Kidney (tissue), 14 donors: Measurements from ENCODE around the gene MLLT3. TPM values are rescaled to one million over a fixed set of nuclear protein-coding genes. Genes with fewer than 3 reads are reported as not detected.

Experiments
- DNase-seq, 5 donors: peaks; one replicate each; pipeline ENCODE4 v3.0.0-alpha.2; 2013 to 2020
- FAIRE-seq: peaks from 2 replicates; lab custom pipeline; 2012; peaks lifted over from hg19 to GRCh38; lab: Jason Lieb, UNC
- H3K27ac ChIP-seq, 2 donors: one replicate each; pipeline ENCODE4 v1.7.0; 2013; ENCODE audit warnings: low read depth in 2 of 2, low read length in 2 of 2, inconsistent platforms in 1 of 2
- H3K27me3 ChIP-seq: one replicate; pipeline ENCODE4 v1.7.1; 2013; ENCODE audit warnings: low read length, inconsistent platforms; ENCODE audit not compliant: control insufficient read depth, insufficient read depth
- H3K36me3 ChIP-seq, 3 donors: one replicate each; pipeline versions ENCODE4 v1.7.0 to v1.7.1; 2013; ENCODE audit warnings: low read length in 3 of 3, control low read depth in 1 of 3, inconsistent platforms in 1 of 3; ENCODE audit not compliant: insufficient read depth in 3 of 3, control insufficient read depth in 2 of 3
- H3K4me1 ChIP-seq, 3 donors: one replicate each; pipeline versions ENCODE4 v1.7.0 to v1.7.1; 2013; ENCODE audit warnings: low read length in 3 of 3, inconsistent platforms in 1 of 3, low read depth in 1 of 3; ENCODE audit not compliant: control insufficient read depth in 2 of 3, insufficient read depth in 2 of 3
- H3K4me3 ChIP-seq, 3 donors: one replicate each; pipeline versions ENCODE4 v1.7.0 to v1.8.1; 2013; ENCODE audit warnings: low read length in 3 of 3, control low read depth in 1 of 3, inconsistent platforms in 1 of 3
- H3K9ac ChIP-seq, 3 donors: one replicate each; pipeline versions ENCODE4 v1.7.0 to v1.7.1; 2013; ENCODE audit warnings: low read length in 3 of 3, control low read depth in 1 of 3, inconsistent platforms in 1 of 3
- H3K9me3 ChIP-seq, 3 donors: one replicate each; pipeline versions ENCODE4 v1.7.0 to v1.7.1; 2013; ENCODE audit warnings: low read length in 3 of 3, control low read depth in 1 of 3, inconsistent platforms in 1 of 3; ENCODE audit not compliant: control insufficient read depth in 2 of 3, insufficient read depth in 1 of 3
- intact Hi-C: fragments of 100-400 bp; cut with DNase I; formaldehyde crosslinking; loops from one replicate; pipeline ENCODE4 v1.11.1; 2022
- polyA plus RNA-seq: library from polyadenylated mRNA; stranded (reverse); fragments of 350-450 nt; fragmentation: Illumina TruSeq; extraction: RNeasy Lipid Tissue Mini Kit (QIAGEN cat#74804); gene quantifications from one replicate; pipeline ENCODE4 v1.2.3, GENCODE V29; 2014; ENCODE audit warnings: low read depth, low replicate concordance; ENCODE audit not compliant: insufficient read depth
- total RNA-seq: library from RNA; stranded (reverse); fragmentation: NEBNext Ultra II Directional; extraction: Animal tissue kit (Norgen Biotek cat#: 25700); gene quantifications from one replicate; pipeline ENCODE4 v1.2.1, GENCODE V29; 2021
- TF ChIP-seq, protein P1 (sequence below): IDR thresholded peaks from 3 replicates; pipeline ENCODE4 v1.5.1; 2012; ENCODE audit warnings: mild to moderate bottlenecking, moderate library complexity, borderline replicate concordance; ENCODE audit not compliant: insufficient read depth; ENCODE audit errors: extremely low read depth
- donor health status: control.
- donor health status: control.
- donor health status: control.
- donor health status: control.
- donor health status: control.
- donor health status: DM: yes; HTN: yes; CAD: no.
- donor health status: Normal renal cell carcinoma (clear cell type).

The MLLT3 gene
- total and polyA plus RNA-seq, 2 donors from 2014 or later = 15.8 to 19.7 TPM

- Histone ChIP-seq H3K27me3 (no peaks in the 10 kb centered on the region), H3K4me3 (no peak overlapping the region), H3K9me3 (no peaks in the 10 kb centered on the region), H3K36me3 (no peaks in the 10 kb centered on the region), H3K4me1 (peaks cover 6 to 15% (median 8%) of the 10 kb centered on the region in 3 donors), H3K27ac (no peak overlapping the region), H3K9ac (no peak overlapping the region)
- no peak for DNase-seq
- FAIRE-seq = no peak
- TF ChIP-seq, protein P1, sequence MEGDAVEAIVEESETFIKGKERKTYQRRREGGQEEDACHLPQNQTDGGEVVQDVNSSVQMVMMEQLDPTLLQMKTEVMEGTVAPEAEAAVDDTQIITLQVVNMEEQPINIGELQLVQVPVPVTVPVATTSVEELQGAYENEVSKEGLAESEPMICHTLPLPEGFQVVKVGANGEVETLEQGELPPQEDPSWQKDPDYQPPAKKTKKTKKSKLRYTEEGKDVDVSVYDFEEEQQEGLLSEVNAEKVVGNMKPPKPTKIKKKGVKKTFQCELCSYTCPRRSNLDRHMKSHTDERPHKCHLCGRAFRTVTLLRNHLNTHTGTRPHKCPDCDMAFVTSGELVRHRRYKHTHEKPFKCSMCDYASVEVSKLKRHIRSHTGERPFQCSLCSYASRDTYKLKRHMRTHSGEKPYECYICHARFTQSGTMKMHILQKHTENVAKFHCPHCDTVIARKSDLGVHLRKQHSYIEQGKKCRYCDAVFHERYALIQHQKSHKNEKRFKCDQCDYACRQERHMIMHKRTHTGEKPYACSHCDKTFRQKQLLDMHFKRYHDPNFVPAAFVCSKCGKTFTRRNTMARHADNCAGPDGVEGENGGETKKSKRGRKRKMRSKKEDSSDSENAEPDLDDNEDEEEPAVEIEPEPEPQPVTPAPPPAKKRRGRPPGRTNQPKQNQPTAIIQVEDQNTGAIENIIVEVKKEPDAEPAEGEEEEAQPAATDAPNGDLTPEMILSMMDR = no peak
- intact Hi-C loops = loop anchor here (10.0 kb wide), 2 partner anchors 270 to 590 kb away; partner anchors contain the start of gene MLLT3
Observed at GRCh38 chr9:20355022-20355421, 267.3 kb downstream of the MLLT3 start.

DNA sequence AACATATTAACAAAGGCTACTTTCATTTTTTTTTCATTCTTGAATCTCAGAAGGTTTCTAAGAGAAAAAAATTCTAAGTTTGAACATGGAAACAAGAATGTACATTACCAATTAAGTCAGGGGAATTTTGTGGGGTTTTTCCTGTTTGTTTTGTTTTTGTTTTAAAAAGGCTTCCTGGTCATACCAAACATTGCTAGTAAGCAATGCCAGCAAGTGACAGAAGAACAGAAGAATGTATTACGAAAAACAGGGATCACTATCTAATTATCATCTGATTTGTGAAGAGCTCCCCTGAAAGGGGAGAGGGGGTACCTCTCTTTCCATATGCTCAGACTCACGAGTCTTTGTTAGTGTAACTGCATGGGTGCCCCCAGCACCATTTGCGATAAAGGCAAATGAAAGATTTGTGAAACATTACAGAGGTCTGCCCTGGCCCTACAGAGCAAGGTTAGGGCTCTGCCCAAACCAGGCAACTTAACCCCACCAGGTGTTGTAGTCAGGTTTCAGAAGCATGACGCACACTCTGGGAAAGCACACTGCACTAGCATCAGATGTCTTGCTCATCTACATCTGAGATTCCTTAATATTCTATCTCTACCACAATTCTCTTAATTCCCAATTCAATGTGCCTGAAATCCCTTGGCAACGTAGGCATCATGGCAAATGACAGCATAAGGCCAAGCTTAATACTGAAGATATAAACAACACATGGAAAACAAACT is 268.2 kb downstream of the MLLT3 start:
- intact Hi-C loops = loop anchor here (10.0 kb wide), 2 partner anchors 271 to 591 kb away; partner anchors contain the start of gene MLLT3
- no peak for FAIRE-seq
- Histone ChIP-seq H3K4me3 (no peak overlapping the region), H3K4me1 (peaks cover 6 to 15% (median 8%) of the 10 kb centered on the region in 3 donors), H3K36me3 (no peaks in the 10 kb centered on the region), H3K27me3 (no peaks in the 10 kb centered on the region), H3K27ac (no peak overlapping the region), H3K9me3 (no peaks in the 10 kb centered on the region), H3K9ac (no peak overlapping the region)
- DNase-seq = no peak
- TF ChIP-seq, protein P1 = no peak

DNA sequence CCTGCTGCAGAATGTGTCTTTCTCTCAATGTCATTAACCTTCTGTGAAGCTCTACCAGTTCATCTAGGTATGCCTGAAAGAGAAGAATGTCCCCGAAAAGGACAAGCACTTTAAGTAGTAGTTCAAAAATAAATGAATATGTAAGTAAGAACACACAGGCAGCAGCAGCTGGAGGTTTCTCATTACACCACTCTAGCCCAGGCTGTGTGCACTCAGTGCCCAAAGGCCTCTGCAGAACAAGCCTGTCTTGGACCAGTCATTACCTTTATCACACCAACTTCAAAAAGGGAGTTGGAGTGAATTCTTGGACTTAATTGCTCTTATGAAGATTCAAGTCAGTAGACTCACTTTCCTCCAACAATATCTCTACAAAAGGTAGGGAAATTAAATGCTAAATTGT is 268.8 kb downstream of the MLLT3 start:
- DNase-seq (no peak), FAIRE-seq (no peak)
- H3K9ac ChIP-seq = no peak overlapping the region
- no peaks in the 10 kb centered on the region for H3K9me3 ChIP-seq
- H3K27me3 ChIP-seq = no peaks in the 10 kb centered on the region
- intact Hi-C loops = loop anchor here (10.0 kb wide), 2 partner anchors 271 to 591 kb away; partner anchors contain the start of gene MLLT3
- H3K36me3 ChIP-seq = no peaks in the 10 kb centered on the region
- no peak overlapping the region for H3K4me3 ChIP-seq
- peaks cover 6 to 15% (median 8%) of the 10 kb centered on the region in 3 donors for H3K4me1 ChIP-seq
- H3K27ac ChIP-seq = no peak overlapping the region
- TF ChIP-seq, protein P1 = no peak
